Measurements from ENCODE around the gene SCAP. TPM values are rescaled to one million over a fixed set of nuclear protein-coding genes. Genes with fewer than 3 reads are reported as not detected.

The SCAP gene
- polyA plus RNA-seq, 1 of the 3 experiments (the other 2 are of a cell fraction) = 28.0 TPM

DNA sequence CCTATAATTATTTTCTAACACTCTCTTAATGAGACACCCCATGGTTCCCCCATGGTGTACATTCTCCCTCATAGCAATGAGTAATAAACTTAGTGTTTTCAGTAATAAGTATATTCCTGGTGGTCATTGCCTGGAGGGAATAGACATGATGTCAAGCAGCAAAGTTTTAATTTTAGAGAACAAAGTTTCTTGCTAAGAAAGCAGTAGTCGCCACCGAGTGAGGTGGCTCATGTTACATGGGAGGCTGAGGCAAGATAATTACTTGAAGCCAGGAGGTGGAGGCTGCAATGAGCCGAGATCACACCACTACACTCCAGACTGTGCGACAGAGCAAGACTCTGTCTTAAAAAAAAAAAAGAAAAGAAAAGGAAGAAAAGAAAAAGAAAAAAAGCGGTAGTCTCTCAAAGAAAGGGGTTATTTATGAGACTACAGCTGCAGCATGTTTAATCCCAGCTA lies 40.2 kb upstream of the SCAP start:
- Histone ChIP-seq H2AFZ (ENCODE audit: low read depth) (no peak overlapping the region), H3K9ac (no peak overlapping the region), H3K4me2 (no peak overlapping the region), H3K79me2 (ENCODE audit: insufficient read depth) (peaks cover 23% of the 10 kb centered on the region), H3K27me3 (ENCODE audit: insufficient read depth) (no peaks in the 10 kb centered on the region), H3K9me2 (no peaks in the 10 kb centered on the region), H3F3A (replicated peaks; ENCODE audit: insufficient read depth) (no peaks in the 10 kb centered on the region), H3K4me3 (ENCODE audit: low read depth in 2 of 2, low read length in 1 of 2) (no peak overlapping the region), H3K36me3 (replicated peaks in 1 of 2; ENCODE audit: control insufficient read depth in 1 of 2, insufficient read depth in 2 of 2, low read length in 1 of 2) (peaks cover 0 to 2% of the 10 kb centered on the region in 2 experiments), H3K9me3 (no peaks in the 10 kb centered on the region), H4K20me1 (ENCODE audit: insufficient read depth) (no peaks in the 10 kb centered on the region), H3K4me1 (ENCODE audit: control insufficient read depth in 1 of 2, insufficient read depth in 2 of 2, low read depth in 1 of 2, low read length in 1 of 2) (peaks cover 0 to 6% of the 10 kb centered on the region in 2 experiments; a peak in 1 of 4 replicates), H3K27ac (ENCODE audit: low read depth in 2 of 2, low read length in 1 of 2) (no peak overlapping the region)
- no peak for DNase-seq
- ChIA-PET POLR2A (no interaction called here), CTCF (no interaction called here)
- 81% methylated on average over 5 of the region's 5 CpGs for WGBS (ENCODE audit: low lambda C conversion rate)
- TF ChIP-seq NRF1 (IDR thresholded peaks at IDR 0.05; ENCODE audit: low read depth, low read length) = no peak

DNA sequence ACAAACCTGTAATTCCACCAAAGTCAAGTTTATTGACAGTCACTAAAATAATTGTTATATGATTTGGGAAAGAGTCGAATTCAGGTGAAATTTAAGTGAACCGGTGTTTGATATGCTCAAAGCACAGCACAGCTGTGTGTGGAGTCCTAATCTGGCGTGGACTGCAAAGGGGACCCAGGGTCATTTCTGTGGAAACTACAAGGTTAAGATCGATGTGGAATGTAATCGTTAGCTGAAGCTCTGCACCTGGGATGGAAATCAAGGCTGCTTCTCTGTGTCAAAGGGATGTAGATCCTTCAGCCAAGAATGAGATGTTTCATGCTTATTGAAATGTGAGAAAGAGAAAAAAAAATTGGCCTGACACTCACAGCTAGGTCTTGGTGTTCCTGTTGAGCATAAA lies 39.4 kb upstream of the SCAP start:
- Histone ChIP-seq H3K79me2 (ENCODE audit: insufficient read depth) (peaks cover 31% of the 10 kb centered on the region), H3K9me2 (no peaks in the 10 kb centered on the region), H3K4me1 (ENCODE audit: control insufficient read depth in 1 of 2, insufficient read depth in 2 of 2, low read depth in 1 of 2, low read length in 1 of 2) (peaks cover 0 to 6% of the 10 kb centered on the region in 2 experiments; a peak in 1 of 4 replicates), H3F3A (replicated peaks; ENCODE audit: insufficient read depth) (no peaks in the 10 kb centered on the region), H3K27me3 (ENCODE audit: insufficient read depth) (no peaks in the 10 kb centered on the region), H3K27ac (ENCODE audit: low read depth in 2 of 2, low read length in 1 of 2) (no peak overlapping the region), H3K36me3 (replicated peaks in 1 of 2; ENCODE audit: control insufficient read depth in 1 of 2, insufficient read depth in 2 of 2, low read length in 1 of 2) (peaks cover 6% of the 10 kb centered on the region in 2 experiments), H2AFZ (ENCODE audit: low read depth) (no peak overlapping the region), H3K4me2 (no peak overlapping the region), H3K9me3 (no peaks in the 10 kb centered on the region), H3K4me3 (ENCODE audit: low read depth in 2 of 2, low read length in 1 of 2) (no peak overlapping the region), H3K9ac (no peak overlapping the region), H4K20me1 (ENCODE audit: insufficient read depth) (no peaks in the 10 kb centered on the region)
- TF ChIP-seq JUND (IDR thresholded peaks at IDR 0.05) (no peak), RXRA (IDR thresholded peaks at IDR 0.05; ENCODE audit: borderline replicate concordance, low read depth) (no peak), RCOR1 (IDR thresholded peaks at IDR 0.05; ENCODE audit: low read length) (no peak)
- POLR2A ChIA-PET = no interaction called here
- CTCF ChIA-PET = no interaction called here
- DNase-seq = no peak
- 78% methylated on average over 5 of the region's 5 CpGs for WGBS (ENCODE audit: low lambda C conversion rate)

DNA sequence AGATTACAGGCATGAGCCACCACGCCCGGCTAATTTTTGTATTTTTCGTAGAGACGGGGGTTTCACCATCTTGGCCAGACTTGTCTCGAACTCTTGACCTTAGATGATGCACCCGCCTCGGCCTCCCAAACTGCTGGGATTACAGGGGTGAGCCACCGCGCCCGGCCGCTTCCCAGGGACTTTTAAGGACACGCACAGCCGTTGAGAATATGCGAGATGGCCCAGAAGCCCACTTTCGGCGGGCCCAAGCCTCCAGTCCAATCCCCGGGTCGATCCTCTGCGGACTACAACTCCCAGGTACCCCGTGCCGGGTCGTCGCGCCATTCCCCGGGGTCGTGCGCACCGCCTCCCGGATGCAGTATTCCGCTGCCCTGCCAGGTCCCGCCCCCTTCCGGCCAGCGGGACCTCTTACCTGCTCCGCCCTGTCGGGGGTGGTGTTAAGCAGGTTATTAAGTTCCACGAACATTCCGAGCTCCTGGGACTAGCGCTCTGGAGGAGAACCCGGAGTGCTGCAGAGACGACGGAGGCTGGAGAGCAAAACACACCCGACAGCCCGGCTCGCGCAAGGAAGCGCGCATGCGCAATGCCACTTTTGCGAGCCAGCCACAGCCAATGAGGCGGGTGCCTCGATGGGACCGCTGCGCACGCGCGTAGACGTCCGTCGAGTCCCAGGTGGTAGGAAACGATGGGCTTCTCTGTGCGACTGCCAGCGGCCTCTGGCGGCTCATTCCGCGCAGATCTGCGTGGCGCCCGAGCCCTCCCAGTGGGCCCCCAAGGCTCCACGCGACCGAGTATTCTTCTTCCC lies 37.6 kb upstream of the SCAP start, which contains the start of gene ELP6:
TSS of gene ELP6 (minus strand) at position 588 of the 805 bp plus-strand sequence. CDS start at position 466, 122 bp downstream.
- H3K27ac ChIP-seq (ENCODE audit: low read depth in 2 of 2, low read length in 1 of 2) = peak within 1 kb of the TSS; percentile 95 to 99
- H4K20me1 ChIP-seq (ENCODE audit: insufficient read depth) = no peaks in the 10 kb centered on the region
- peak within 1 kb of the TSS; percentile 83 for H2AFZ ChIP-seq (ENCODE audit: low read depth)
- CTCF ChIA-PET = interaction anchor here (0.6 to 2.6 kb wide), 9 partner anchors 9 to 291 kb away, joined by 3 to 14 read pairs (median 4); no protein-coding TSS in a partner anchor
- H3K9me3 ChIP-seq = no peaks in the 10 kb centered on the region
- 2% methylated on average over 54 of the region's 71 CpGs for WGBS (ENCODE audit: low lambda C conversion rate)
- H3K4me3 ChIP-seq (ENCODE audit: low read depth in 2 of 2, low read length in 1 of 2) = peak within 1 kb of the TSS; percentile 55 to 82
- H3K4me1 ChIP-seq (ENCODE audit: control insufficient read depth in 1 of 2, insufficient read depth in 2 of 2, low read depth in 1 of 2, low read length in 1 of 2) = peaks cover 0 to 6% of the 10 kb centered on the region in 2 experiments; a peak in 1 of 4 replicates
- peaks cover 14 to 16% of the 10 kb centered on the region in 2 experiments for H3K36me3 ChIP-seq (replicated peaks in 1 of 2; ENCODE audit: control insufficient read depth in 1 of 2, insufficient read depth in 2 of 2, low read length in 1 of 2)
- peak within 1 kb of the TSS; percentile 89 for H3K4me2 ChIP-seq
- H3K9me2 ChIP-seq = no peaks in the 10 kb centered on the region
- no peaks in the 10 kb centered on the region for H3F3A ChIP-seq (replicated peaks; ENCODE audit: insufficient read depth)
- H3K27me3 ChIP-seq (ENCODE audit: insufficient read depth) = no peaks in the 10 kb centered on the region
- peaks cover 39% of the 10 kb centered on the region for H3K79me2 ChIP-seq (ENCODE audit: insufficient read depth)
- peak; percentile 96 for DNase-seq
- peak within 1 kb of the TSS; percentile 83 for H3K9ac ChIP-seq
- POLR2A ChIA-PET = interaction anchor here (0.6 to 2.0 kb wide), 2 partner anchors 9 to 1224 kb away, joined by 3 to 8 read pairs; no protein-coding TSS in a partner anchor
- TF ChIP-seq TEAD4 (IDR thresholded peaks at IDR 0.05; ENCODE audit: borderline replicate concordance, insufficient read depth) = no peak
- TF ChIP-seq RAD21 (IDR thresholded peaks at IDR 0.05; ENCODE audit: low read length) = peak; percentile 54
- TF ChIP-seq, protein P1, sequence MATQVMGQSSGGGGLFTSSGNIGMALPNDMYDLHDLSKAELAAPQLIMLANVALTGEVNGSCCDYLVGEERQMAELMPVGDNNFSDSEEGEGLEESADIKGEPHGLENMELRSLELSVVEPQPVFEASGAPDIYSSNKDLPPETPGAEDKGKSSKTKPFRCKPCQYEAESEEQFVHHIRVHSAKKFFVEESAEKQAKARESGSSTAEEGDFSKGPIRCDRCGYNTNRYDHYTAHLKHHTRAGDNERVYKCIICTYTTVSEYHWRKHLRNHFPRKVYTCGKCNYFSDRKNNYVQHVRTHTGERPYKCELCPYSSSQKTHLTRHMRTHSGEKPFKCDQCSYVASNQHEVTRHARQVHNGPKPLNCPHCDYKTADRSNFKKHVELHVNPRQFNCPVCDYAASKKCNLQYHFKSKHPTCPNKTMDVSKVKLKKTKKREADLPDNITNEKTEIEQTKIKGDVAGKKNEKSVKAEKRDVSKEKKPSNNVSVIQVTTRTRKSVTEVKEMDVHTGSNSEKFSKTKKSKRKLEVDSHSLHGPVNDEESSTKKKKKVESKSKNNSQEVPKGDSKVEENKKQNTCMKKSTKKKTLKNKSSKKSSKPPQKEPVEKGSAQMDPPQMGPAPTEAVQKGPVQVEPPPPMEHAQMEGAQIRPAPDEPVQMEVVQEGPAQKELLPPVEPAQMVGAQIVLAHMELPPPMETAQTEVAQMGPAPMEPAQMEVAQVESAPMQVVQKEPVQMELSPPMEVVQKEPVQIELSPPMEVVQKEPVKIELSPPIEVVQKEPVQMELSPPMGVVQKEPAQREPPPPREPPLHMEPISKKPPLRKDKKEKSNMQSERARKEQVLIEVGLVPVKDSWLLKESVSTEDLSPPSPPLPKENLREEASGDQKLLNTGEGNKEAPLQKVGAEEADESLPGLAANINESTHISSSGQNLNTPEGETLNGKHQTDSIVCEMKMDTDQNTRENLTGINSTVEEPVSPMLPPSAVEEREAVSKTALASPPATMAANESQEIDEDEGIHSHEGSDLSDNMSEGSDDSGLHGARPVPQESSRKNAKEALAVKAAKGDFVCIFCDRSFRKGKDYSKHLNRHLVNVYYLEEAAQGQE (IDR thresholded peaks at IDR 0.05; ENCODE audit: low read depth, low read length) = no peak
- TF ChIP-seq, protein P2, sequence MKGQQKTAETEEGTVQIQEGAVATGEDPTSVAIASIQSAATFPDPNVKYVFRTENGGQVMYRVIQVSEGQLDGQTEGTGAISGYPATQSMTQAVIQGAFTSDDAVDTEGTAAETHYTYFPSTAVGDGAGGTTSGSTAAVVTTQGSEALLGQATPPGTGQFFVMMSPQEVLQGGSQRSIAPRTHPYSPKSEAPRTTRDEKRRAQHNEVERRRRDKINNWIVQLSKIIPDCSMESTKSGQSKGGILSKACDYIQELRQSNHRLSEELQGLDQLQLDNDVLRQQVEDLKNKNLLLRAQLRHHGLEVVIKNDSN (IDR thresholded peaks at IDR 0.05; ENCODE audit: borderline replicate concordance, low read depth) = no peak
- TF ChIP-seq, protein P3, sequence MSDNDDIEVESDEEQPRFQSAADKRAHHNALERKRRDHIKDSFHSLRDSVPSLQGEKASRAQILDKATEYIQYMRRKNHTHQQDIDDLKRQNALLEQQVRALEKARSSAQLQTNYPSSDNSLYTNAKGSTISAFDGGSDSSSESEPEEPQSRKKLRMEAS (IDR thresholded peaks at IDR 0.05; ENCODE audit: low read depth) = peak; percentile 81
- peak; percentile 94 for TF ChIP-seq CHD2 (IDR thresholded peaks at IDR 0.05; ENCODE audit: low read length, partially characterized antibody)
- no peak; the same call in 1 of the 2 replicates for TF ChIP-seq IRF3 (IDR thresholded peaks at IDR 0.05; ENCODE audit: low read depth, low read length)
- peak; percentile 39 for TF ChIP-seq SMC3 (IDR thresholded peaks at IDR 0.05; ENCODE audit: low read depth, low read length)
- TF ChIP-seq MXI1 (IDR thresholded peaks at IDR 0.05; ENCODE audit: low read depth, low read length) = peak; percentile 58
- TF ChIP-seq JUND (IDR thresholded peaks at IDR 0.05) = no peak
- no peak; the same call in none of the 2 replicates for TF ChIP-seq YY1 (IDR thresholded peaks at IDR 0.05; ENCODE audit: low read depth)

Measured in SK-N-SH (cell line).